BLaER1 (cell line): ENCODE measurements around the gene OTOF.

Experiments used
- H3K27ac ChIP-seq: shearing (Covaris generic); formaldehyde crosslinking; 2 replicates; pipeline ENCODE4 v1.8.1; 2022
- H3K27me3 ChIP-seq: shearing (Covaris generic); formaldehyde crosslinking; 2 replicates; pipeline ENCODE4 v1.8.1; 2022
- H3K36me3 ChIP-seq: shearing (Covaris generic); formaldehyde crosslinking; 2 replicates; pipeline ENCODE4 v1.8.1; 2022
- H3K4me1 ChIP-seq: shearing (Covaris generic); formaldehyde crosslinking; 2 replicates; pipeline ENCODE4 v1.8.1; 2022
- H3K4me2 ChIP-seq: shearing (Covaris generic); formaldehyde crosslinking; 2 replicates; pipeline ENCODE4 v1.8.1; 2022
- H3K4me3 ChIP-seq: shearing (Covaris generic); formaldehyde crosslinking; 2 replicates; pipeline ENCODE4 v1.8.1; 2022
- H3K9ac ChIP-seq: shearing (Covaris generic); formaldehyde crosslinking; 2 replicates; pipeline ENCODE4 v1.8.1; 2022
- H3K9me3 ChIP-seq: shearing (Covaris generic); formaldehyde crosslinking; 2 replicates; pipeline ENCODE4 v1.8.1; 2022
- H4K20me1 ChIP-seq: shearing (Covaris generic); formaldehyde crosslinking; 2 replicates; pipeline ENCODE4 v1.8.1; 2022
- Cebpa-rat ChIP-seq: shearing (Covaris generic); IDR thresholded peaks from 2 replicates; pipeline ENCODE4 v1.8.1; 2022

The OTOF gene

DNA sequence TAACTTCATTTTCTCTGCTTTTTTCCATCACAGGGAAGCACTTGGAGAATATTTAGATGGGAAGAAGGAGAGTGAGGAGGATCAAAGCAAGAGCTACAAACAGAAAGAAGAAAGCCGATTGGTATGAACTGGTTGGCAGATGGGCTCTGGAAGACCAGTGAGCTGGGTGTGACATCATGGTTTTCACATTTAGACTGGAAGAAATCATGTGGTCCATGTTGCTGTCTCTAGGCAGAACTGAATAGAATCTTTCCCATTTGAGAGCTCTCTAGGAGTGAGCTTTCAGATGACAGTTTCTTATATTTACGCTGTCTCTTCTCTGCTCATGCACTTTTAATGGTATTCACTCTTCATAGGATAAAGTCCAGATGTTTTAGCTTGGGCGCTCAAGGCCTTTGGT is 63.6 kb downstream of the OTOF start:
- no peak overlapping the region for H3K9ac ChIP-seq
- H3K36me3 ChIP-seq: no peaks in the 10 kb centered on the region
- no peaks in the 10 kb centered on the region for H3K27me3 ChIP-seq
- H3K4me3 ChIP-seq: no peak overlapping the region
- H4K20me1 ChIP-seq: no peaks in the 10 kb centered on the region
- H3K4me1 ChIP-seq: no peaks in the 10 kb centered on the region
- no peak for TF ChIP-seq Cebpa-rat
- no peaks in the 10 kb centered on the region for H3K9me3 ChIP-seq
- no peak overlapping the region for H3K4me2 ChIP-seq
- no peak overlapping the region for H3K27ac ChIP-seq

DNA sequence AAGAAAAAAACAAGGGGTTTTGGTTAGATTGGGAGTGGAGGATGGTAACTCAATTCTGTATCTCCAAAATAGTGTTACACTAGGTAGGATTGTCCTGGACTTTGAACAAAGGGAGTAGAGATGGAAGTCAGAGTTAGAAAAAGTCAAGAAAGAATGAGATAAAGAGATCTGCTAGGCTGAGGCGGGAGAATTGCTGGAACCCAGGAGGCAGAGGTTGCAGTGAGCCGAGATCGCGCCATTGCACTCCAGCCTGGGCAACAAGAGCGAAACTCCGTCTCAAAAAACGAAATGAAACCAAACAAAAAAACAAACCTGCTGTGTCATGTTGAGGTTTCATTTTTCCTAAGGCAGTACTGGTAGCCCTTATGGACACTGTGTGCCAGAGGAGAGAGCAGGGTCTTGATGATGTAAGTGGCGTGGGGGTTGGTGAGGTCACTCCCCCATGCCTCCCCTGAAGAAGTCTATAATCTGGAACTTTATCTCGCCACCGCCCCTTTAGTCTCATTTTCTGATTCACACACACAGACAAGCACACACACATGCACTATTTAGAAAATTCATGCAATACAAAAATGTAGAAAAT is 65.7 kb downstream of the OTOF start:
- no peak for TF ChIP-seq Cebpa-rat
- H3K4me3 ChIP-seq: no peak overlapping the region
- no peaks in the 10 kb centered on the region for H3K4me1 ChIP-seq
- H3K27ac ChIP-seq: no peak overlapping the region
- no peaks in the 10 kb centered on the region for H3K27me3 ChIP-seq
- H3K9ac ChIP-seq: no peak overlapping the region
- H4K20me1 ChIP-seq: no peaks in the 10 kb centered on the region
- H3K9me3 ChIP-seq: no peaks in the 10 kb centered on the region
- no peaks in the 10 kb centered on the region for H3K36me3 ChIP-seq
- no peak overlapping the region for H3K4me2 ChIP-seq

- no peaks in the 10 kb centered on the region for H3K4me1 ChIP-seq
- H3K4me2 ChIP-seq: no peak overlapping the region
- H3K36me3 ChIP-seq: no peaks in the 10 kb centered on the region
- no peak overlapping the region for H3K27ac ChIP-seq
- H3K9ac ChIP-seq: no peak overlapping the region
- no peaks in the 10 kb centered on the region for H3K27me3 ChIP-seq
- TF ChIP-seq Cebpa-rat: no peak
- H3K9me3 ChIP-seq: no peaks in the 10 kb centered on the region
- H4K20me1 ChIP-seq: no peaks in the 10 kb centered on the region
- no peak overlapping the region for H3K4me3 ChIP-seq
These were observed 66.5 kb downstream of the OTOF start for GRCh38 chr2:26411419-26411818.

DNA sequence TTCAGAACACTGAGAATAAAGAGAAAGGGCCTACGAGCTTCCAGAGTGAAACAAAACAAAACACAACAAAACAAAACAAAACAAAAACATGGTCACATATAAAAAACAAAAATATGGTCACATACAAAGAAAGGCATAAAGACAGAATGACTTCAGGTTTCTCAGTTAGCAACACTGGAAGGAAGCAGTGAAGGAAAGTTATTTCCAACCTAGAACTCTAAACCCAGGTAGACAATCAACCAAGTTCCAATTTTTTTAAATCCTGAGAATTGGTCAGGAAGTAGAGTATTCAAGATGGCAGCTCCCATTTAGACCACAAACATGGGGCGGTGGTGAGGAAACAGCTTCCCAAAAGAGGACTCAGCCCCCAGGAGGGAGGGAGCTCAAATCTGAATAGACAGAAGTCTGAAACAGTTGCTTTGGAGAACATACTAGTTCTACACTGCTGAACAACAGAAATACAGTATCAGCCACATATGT is 67.1 kb downstream of the OTOF start:
- Histone ChIP-seq H4K20me1 (no peaks in the 10 kb centered on the region), H3K9me3 (no peaks in the 10 kb centered on the region), H3K27ac (no peak overlapping the region), H3K4me2 (no peak overlapping the region), H3K4me3 (no peak overlapping the region), H3K4me1 (no peaks in the 10 kb centered on the region), H3K9ac (no peak overlapping the region), H3K36me3 (no peaks in the 10 kb centered on the region), H3K27me3 (no peaks in the 10 kb centered on the region)
- TF ChIP-seq Cebpa-rat: no peak

GRCh38 chr2:26409785-26410184 is 68.1 kb downstream of the OTOF start:
- Histone ChIP-seq H3K4me2 (no peak overlapping the region), H3K9ac (no peak overlapping the region), H3K9me3 (no peaks in the 10 kb centered on the region), H3K27me3 (no peaks in the 10 kb centered on the region), H3K36me3 (no peaks in the 10 kb centered on the region), H3K4me3 (no peak overlapping the region), H4K20me1 (no peaks in the 10 kb centered on the region), H3K4me1 (no peaks in the 10 kb centered on the region), H3K27ac (no peak overlapping the region)
- no peak for TF ChIP-seq Cebpa-rat

- Histone ChIP-seq H4K20me1 (no peaks in the 10 kb centered on the region), H3K4me2 (no peak overlapping the region), H3K36me3 (no peaks in the 10 kb centered on the region), H3K27me3 (no peaks in the 10 kb centered on the region), H3K4me1 (no peaks in the 10 kb centered on the region), H3K9me3 (no peaks in the 10 kb centered on the region), H3K27ac (no peak overlapping the region), H3K9ac (no peak overlapping the region), H3K4me3 (no peak overlapping the region)
- no peak for TF ChIP-seq Cebpa-rat
These were observed 70.4 kb downstream of the OTOF start for GRCh38 chr2:26407526-26407925.
